ENCODE results near the gene TMEM258. TPM values are rescaled to one million over a fixed set of nuclear protein-coding genes. Genes with fewer than 3 reads are reported as not detected.

The TMEM258 gene
- total RNA-seq, 1 donor from 2014 or later: 124 TPM

DNA sequence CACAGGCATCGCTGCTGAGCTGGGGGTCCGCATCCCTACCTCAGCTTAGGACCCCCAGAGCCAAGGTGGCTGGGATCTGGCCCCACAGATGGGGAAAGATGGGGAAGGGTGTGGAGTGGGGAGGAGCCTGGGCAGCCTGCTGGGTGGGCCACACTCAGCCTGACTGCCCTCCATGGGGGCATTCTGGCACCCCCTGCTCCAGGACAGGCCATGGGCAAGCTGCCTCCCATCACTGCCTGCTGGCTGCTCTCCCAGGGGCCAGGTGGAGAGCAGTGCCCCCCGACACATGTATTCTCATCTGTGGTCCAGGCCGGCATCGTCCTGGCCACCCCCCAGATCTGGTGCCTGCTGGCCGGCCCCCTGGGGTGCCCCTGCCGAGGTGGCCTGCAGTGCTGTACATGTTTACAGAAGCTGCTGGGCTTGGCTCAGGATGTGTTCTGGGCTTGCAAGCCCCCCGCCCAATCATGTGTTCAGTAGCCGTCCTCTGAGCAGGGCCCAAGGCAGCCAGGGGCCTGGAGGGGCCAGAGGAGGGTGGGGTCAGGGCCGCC lies 47.7 kb downstream of the TMEM258 start:
- no peak for DNase-seq (ENCODE audit: low read depth in 2 of 2)

DNA sequence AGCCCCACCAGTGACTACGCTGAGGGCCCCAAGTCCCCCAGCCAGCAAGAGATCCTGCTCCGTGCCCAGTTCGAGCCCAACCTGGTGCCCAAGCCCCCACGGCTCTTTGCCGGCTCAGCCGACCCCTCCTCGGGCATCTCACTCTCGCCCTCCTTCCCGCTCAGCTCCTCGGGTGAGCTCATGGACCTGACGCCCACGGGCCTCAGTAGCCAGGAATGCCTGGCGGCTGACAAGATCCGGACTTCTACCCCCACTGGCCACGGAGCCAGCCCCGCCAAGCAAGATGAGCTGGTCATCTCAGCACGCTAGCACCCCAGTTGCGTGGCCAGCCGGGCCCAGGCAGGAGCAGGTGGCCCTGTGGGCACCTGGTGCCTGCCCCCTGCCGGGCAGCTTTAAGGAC lies 48.2 kb downstream of the TMEM258 start:
- no peak for DNase-seq (ENCODE audit: low read depth in 2 of 2)

- no peak for DNase-seq (ENCODE audit: low read depth in 2 of 2)
Measured at GRCh38 chr11:61743486-61744095, 48.8 kb downstream of the TMEM258 start.

GRCh38 chr11:61742391-61742790 lies 50.0 kb downstream of the TMEM258 start:
- no peak for DNase-seq (ENCODE audit: low read depth in 2 of 2)

DNA sequence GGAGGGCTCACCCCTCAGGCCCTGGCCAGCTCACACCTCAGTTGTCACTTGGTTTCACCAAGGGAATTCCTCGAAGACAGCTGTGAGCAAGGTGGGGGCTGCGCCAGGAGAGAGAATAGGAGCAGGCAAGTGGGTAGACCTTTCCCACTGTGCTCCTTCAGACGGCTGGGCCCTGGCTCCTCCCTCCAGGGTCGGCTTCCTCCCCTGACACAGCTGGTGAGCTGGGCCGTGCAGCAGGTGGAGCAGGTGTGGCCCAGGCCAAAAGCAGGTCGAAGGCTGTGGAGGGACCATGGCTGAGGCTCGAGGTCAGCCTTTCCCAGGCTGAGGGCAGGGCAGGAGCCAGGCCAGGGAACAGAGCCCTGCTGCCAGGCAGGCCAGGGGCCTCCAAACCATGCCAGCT lies 52.4 kb downstream of the TMEM258 start:
- DNase-seq (ENCODE audit: low read depth in 2 of 2): no peak

DNA sequence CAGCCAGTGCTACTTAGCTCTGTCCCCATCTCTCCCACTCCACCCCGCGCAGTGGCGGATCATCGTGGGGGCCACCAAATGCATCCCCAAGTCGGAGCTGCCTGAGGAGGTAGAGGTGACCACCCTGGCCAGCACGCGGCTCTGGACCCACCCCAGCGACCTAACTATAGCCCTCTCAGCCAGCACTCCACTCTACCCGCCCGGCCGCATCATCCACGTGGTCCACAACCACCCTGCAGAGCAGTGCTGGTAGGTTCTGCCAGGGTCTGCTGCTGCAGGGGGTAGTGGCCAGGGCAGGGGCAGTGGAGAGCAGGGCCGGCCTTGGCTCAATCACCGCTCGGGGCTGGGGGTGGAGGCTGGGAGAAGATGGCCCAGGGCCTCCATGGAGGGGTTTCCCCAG lies 53.0 kb downstream of the TMEM258 start:
- no peak for DNase-seq (ENCODE audit: low read depth in 2 of 2)

Other genes starting within 250 kb of the TMEM258 start
- 0.25 and 0.39 TPM in 2 replicates for gene SYT7, start 211.5 kb downstream of the TMEM258 start, total RNA-seq
- 1.7 and 3.2 TPM in 2 replicates for gene DAGLA, start 112.2 kb downstream of the TMEM258 start, total RNA-seq
- gene MYRF, start 40.0 kb downstream of the TMEM258 start, total RNA-seq: 0.25 and 0.26 TPM in 2 replicates
- 20.0 and 30.8 TPM in 2 replicates for gene FEN1, start 312 bp upstream of the TMEM258 start, total RNA-seq
- gene FADS1, start 24.4 kb upstream of the TMEM258 start, total RNA-seq: 22.3 and 39.3 TPM in 2 replicates
- 57.7 and 114 TPM in 2 replicates for gene FADS2, start 35.7 kb upstream of the TMEM258 start, total RNA-seq
- 77.4 and 90.9 TPM in 2 replicates for gene FADS3, start 98.9 kb upstream of the TMEM258 start, total RNA-seq
- 1.9 and 11.3 TPM in 2 replicates for gene RAB3IL1, start 125.0 kb upstream of the TMEM258 start, total RNA-seq
- gene BEST1, start 157.8 kb upstream of the TMEM258 start, total RNA-seq: under 0.01 and 0.13 TPM in 2 replicates
- gene FTH1, start 175.0 kb upstream of the TMEM258 start, total RNA-seq: 393 and 1,287 TPM in 2 replicates

Measured in dermis microvascular lymphatic vessel endothelial cell (primary cell).